ENCODE data around the gene MCEE. TPM values are rescaled to one million over a fixed set of nuclear protein-coding genes. Genes with fewer than 3 reads are reported as not detected.
"Not testable (repeated sequence)": the region's sequence is repeated elsewhere in the genome, so short reads cannot be mapped to it uniquely, and the experiment has no call there.

Gene MCEE
- total and polyA plus RNA-seq, 2 experiments from 2014 or later: 32.8 to 51.1 TPM

DNA sequence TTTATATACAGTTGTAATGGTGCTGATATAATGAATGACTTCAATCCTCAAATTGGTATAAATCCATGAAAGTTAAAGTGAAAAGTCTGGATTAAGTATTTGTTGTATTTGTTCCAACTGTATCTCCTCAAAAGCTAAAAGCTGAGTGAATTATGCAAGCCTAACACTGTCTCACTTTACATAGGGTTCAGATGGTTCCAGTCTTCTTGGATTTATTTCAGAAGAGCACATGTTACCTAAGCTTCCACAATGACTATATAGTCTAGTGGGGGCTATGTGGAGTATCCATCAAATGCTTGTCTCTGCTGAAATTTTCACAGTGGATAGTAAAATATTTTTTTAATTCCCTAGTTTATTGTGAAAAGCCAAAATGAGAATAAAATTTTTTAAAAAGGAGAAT lies 13.0 kb downstream of the MCEE start:
- no peak for DNase-seq (ENCODE audit: low read depth in 1 of 2, low spot score in 1 of 2)
- H3K9me3 ChIP-seq (ENCODE audit: low read depth): no peaks in the 10 kb centered on the region
- no peaks in the 10 kb centered on the region for H3K27me3 ChIP-seq
- H3K36me3 ChIP-seq: peaks cover 37% of the 10 kb centered on the region
- H3K4me3 ChIP-seq: no peak overlapping the region
- H3K27ac ChIP-seq: no peak overlapping the region
- no peaks in the 10 kb centered on the region for H3K4me1 ChIP-seq (ENCODE audit: low read depth)
- TF ChIP-seq, protein P1, sequence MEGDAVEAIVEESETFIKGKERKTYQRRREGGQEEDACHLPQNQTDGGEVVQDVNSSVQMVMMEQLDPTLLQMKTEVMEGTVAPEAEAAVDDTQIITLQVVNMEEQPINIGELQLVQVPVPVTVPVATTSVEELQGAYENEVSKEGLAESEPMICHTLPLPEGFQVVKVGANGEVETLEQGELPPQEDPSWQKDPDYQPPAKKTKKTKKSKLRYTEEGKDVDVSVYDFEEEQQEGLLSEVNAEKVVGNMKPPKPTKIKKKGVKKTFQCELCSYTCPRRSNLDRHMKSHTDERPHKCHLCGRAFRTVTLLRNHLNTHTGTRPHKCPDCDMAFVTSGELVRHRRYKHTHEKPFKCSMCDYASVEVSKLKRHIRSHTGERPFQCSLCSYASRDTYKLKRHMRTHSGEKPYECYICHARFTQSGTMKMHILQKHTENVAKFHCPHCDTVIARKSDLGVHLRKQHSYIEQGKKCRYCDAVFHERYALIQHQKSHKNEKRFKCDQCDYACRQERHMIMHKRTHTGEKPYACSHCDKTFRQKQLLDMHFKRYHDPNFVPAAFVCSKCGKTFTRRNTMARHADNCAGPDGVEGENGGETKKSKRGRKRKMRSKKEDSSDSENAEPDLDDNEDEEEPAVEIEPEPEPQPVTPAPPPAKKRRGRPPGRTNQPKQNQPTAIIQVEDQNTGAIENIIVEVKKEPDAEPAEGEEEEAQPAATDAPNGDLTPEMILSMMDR (IDR thresholded peaks at IDR 0.05; ENCODE audit: low read depth, low read length): no peak

DNA sequence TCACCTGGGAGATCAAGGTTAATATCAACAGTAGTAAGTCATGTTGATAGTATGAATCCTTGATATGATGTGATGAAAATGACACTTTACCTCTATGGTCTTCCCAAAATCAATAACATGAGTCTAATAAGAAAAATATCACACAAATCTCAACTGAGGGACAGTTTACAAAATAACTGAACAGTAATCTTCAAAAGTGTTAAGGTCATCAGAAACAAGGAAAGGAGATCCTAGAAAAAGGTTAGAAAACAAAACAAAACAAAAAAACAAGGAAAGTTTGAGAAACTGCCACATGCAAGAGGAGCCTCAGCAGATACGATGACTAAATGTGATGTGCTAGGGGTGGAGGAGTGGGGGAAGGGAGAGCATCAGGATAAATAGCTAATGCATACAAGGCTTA lies 16.2 kb downstream of the MCEE start:
- H3K4me1 ChIP-seq (ENCODE audit: low read depth): no peaks in the 10 kb centered on the region

DNA sequence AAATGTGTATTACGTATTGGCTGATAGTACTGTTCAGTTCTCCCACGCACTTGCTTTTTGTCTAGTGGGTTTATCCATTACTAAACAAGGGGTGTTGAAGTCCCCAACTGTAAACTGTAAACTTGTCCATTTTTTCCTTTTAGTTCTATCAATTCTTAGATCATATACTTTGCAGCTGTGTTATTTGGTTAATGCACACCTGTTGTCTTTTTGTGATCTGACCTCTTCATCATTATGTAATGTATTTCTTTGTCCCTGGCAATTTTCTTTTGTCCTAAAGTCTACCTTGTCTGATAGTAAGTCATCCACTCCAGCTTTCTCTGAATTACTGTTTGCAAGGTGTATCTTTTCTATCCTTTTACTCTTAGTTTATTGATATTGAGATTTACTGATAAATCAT lies 21.9 kb downstream of the MCEE start:
- H3K27ac ChIP-seq: no peak overlapping the region
- no peak for DNase-seq (ENCODE audit: low read depth in 1 of 2, low spot score in 1 of 2)
- peaks cover 16% of the 10 kb centered on the region for H3K36me3 ChIP-seq
- no peak overlapping the region for H3K4me3 ChIP-seq
- no peaks in the 10 kb centered on the region for H3K4me1 ChIP-seq (ENCODE audit: low read depth)
- no peaks in the 10 kb centered on the region for H3K27me3 ChIP-seq
- TF ChIP-seq, protein P1 (IDR thresholded peaks at IDR 0.05; ENCODE audit: low read depth, low read length): no peak
- no peaks in the 10 kb centered on the region for H3K9me3 ChIP-seq (ENCODE audit: low read depth)

More for the DNA sequence above, 16.2 kb downstream of the MCEE start:
- TF ChIP-seq, protein P1 (IDR thresholded peaks at IDR 0.05; ENCODE audit: low read depth, low read length): no peak
- no peak overlapping the region for H3K4me3 ChIP-seq
- no peaks in the 10 kb centered on the region for H3K27me3 ChIP-seq
- H3K9me3 ChIP-seq (ENCODE audit: low read depth): no peaks in the 10 kb centered on the region
- H3K27ac ChIP-seq: no peak overlapping the region
- peaks cover 45% of the 10 kb centered on the region for H3K36me3 ChIP-seq
- DNase-seq (ENCODE audit: low read depth in 1 of 2, low spot score in 1 of 2): no peak

DNA sequence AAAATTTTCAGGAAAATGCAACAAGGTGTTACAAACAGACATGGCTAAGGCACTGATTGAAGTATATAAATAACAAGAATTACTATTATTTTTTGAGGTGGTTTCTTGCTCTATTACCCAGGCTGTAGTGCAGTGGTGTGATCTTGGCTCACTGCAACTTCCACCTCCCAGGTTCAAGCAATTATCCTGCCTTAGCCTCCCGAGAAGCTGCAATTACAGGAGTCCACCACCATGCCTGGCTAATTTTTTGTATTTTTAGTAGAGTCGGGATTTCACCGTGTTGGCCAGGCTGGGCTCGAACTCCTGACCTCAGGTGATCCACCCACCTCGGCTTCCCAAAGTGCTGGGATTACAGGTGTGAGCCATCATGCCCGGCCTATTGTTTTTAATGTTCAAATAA lies 23.6 kb downstream of the MCEE start:
- H3K27me3 ChIP-seq; H3K9me3 ChIP-seq (ENCODE audit: low read depth); H3K4me1 ChIP-seq (ENCODE audit: low read depth); H3K4me3 ChIP-seq; DNase-seq (ENCODE audit: low read depth in 1 of 2, low spot score in 1 of 2); H3K27ac ChIP-seq: not testable (repeated sequence)
- peaks cover 13% of the 10 kb centered on the region for H3K36me3 ChIP-seq

DNA sequence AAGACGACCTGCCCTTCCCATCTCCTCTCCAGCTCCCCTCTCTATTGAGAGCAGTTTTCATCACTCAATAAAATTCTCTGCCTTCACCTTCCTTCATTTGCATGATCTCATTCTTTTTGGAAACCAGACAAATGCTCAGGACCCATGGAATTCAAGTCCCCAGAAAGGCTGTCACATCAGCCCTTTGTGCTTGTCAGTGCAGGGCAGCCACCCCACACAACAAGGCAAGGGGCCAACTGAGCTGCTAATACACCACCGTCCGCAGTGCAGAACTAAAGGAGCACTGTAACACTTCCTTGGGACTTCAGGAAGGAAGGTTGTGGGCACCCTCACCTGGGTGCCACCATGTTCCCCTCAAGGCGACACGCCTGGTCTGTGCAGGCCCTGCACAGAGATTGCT lies 26.2 kb downstream of the MCEE start:
- DNase-seq (ENCODE audit: low read depth in 1 of 2, low spot score in 1 of 2): no peak
- H3K4me1 ChIP-seq (ENCODE audit: low read depth): no peaks in the 10 kb centered on the region
- TF ChIP-seq, protein P1 (IDR thresholded peaks at IDR 0.05; ENCODE audit: low read depth, low read length): no peak
- no peaks in the 10 kb centered on the region for H3K36me3 ChIP-seq
- no peak overlapping the region for H3K27ac ChIP-seq
- no peaks in the 10 kb centered on the region for H3K27me3 ChIP-seq
- H3K9me3 ChIP-seq (ENCODE audit: low read depth): no peaks in the 10 kb centered on the region
- no peak overlapping the region for H3K4me3 ChIP-seq

DNA sequence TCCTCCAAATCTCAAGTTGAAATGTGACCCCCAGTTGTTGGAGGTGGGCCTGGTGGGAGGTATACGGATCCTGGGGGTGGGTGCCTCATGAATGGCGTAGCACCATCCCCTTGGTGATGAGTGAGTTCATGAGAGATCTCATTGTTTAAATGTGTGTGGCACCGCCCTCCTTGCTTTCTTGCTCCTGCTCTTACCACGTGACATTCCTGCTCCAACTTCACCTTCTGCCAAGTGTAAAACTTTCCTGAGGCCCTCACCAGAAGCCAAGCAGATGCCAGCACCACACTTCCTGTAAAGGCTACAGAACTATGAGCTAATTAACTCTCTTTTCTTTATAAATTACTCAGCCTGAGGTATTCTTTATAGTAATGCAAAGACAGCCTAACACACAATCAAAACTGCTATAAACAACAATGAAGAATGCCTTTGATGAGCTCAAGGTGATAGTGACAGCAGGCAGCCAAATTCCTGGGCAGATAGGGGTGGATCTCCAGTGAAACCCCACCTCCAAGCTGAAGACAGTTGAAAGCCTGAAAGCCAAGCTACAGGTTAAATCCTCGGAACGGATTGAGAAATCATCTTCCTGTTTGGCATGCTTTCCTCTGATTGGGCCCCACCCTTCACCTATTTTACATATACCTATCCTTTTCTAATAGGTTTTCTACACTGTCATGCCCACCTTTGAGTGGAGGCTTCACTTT lies 26.9 kb downstream of the MCEE start:
- DNase-seq (ENCODE audit: low read depth in 1 of 2, low spot score in 1 of 2): no peak
- Histone ChIP-seq H3K4me3 (no peak overlapping the region), H3K4me1 (ENCODE audit: low read depth) (no peaks in the 10 kb centered on the region), H3K27ac (no peak overlapping the region), H3K27me3 (no peaks in the 10 kb centered on the region), H3K36me3 (no peaks in the 10 kb centered on the region), H3K9me3 (ENCODE audit: low read depth) (no peaks in the 10 kb centered on the region)
- TF ChIP-seq, protein P1 (IDR thresholded peaks at IDR 0.05; ENCODE audit: low read depth, low read length): no peak
